ENCODE results near the gene FUBP3.

Gene FUBP3

DNA sequence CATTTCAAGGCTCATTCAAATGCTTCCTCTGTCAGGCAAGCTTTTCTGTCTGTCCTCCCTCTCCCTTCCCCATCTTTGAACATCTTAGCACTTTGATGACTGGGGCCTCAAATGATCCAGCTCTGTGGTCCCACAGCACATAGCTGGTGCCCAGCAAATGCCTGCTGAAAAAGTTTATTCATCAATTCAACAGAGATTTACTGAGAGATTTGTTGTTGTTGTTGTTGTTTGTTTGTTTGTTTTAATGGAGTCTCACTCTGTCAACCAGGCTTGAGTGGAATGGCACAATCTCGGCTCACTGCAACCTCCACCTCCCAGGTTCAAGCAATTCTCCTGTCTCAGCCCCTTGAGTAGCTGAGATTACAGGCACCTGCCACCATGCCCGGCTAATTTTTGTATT lies 108.2 kb downstream of the FUBP3 start:
- TF ChIP-seq EZH2phosphoT487 (conservative IDR thresholded peaks at IDR 0.05; ENCODE audit: low read length) = no peak
- TF ChIP-seq, protein P1, sequence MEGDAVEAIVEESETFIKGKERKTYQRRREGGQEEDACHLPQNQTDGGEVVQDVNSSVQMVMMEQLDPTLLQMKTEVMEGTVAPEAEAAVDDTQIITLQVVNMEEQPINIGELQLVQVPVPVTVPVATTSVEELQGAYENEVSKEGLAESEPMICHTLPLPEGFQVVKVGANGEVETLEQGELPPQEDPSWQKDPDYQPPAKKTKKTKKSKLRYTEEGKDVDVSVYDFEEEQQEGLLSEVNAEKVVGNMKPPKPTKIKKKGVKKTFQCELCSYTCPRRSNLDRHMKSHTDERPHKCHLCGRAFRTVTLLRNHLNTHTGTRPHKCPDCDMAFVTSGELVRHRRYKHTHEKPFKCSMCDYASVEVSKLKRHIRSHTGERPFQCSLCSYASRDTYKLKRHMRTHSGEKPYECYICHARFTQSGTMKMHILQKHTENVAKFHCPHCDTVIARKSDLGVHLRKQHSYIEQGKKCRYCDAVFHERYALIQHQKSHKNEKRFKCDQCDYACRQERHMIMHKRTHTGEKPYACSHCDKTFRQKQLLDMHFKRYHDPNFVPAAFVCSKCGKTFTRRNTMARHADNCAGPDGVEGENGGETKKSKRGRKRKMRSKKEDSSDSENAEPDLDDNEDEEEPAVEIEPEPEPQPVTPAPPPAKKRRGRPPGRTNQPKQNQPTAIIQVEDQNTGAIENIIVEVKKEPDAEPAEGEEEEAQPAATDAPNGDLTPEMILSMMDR (IDR thresholded peaks at IDR 0.05; ENCODE audit: insufficient read depth, low read length, poor library complexity, severe bottlenecking) = no peak
- Histone ChIP-seq H3K36me3 (ENCODE audit: low read length) (no peaks in the 10 kb centered on the region), H3K4me2 (ENCODE audit: low read depth, low read length, poor library complexity, severe bottlenecking) (no peak overlapping the region), H3K9me2 (replicated peaks; ENCODE audit: insufficient read depth, low read length) (no peaks in the 10 kb centered on the region), H3K79me2 (ENCODE audit: insufficient read depth, low read length) (no peaks in the 10 kb centered on the region), H3K9me3 (ENCODE audit: insufficient read depth, low read length) (0 out of 2 replicates have a peak, but pooled peaks cover 4% of the 10 kb centered on the region), H3K27me3 (ENCODE audit: low read length) (no peaks in the 10 kb centered on the region), H3K27ac (ENCODE audit: low read depth, low read length) (no peak overlapping the region), H3K4me3 (ENCODE audit: insufficient read depth, low read length, poor library complexity, severe bottlenecking) (no peak overlapping the region), H2AFZ (ENCODE audit: low read depth, low read length, severe bottlenecking) (no peak overlapping the region), H3K9ac (ENCODE audit: low read length) (no peak overlapping the region), H4K20me1 (ENCODE audit: low read depth, low read length) (no peaks in the 10 kb centered on the region), H3F3A (ENCODE audit: insufficient read depth) (no peaks in the 10 kb centered on the region)

Data from SU-DHL-6 (cell line).